Epithelial cell of proximal tubule (primary cell): ENCODE data around the gene SH3RF3. TPM values are rescaled to one million over a fixed set of nuclear protein-coding genes. Genes with fewer than 3 reads are reported as not detected.

Source experiments
- DNase-seq: peaks from one replicate; pipeline ENCODE4 v3.0.0-alpha.2; 2011; ENCODE audit warnings: low read depth
- H3K4me3 ChIP-seq: 2 replicates; pipeline ENCODE4 v1.5.1; 2011; ENCODE audit warnings: low read depth, mild to moderate bottlenecking, low read length
- CTCF ChIP-seq: conservative IDR thresholded peaks from 2 replicates; pipeline ENCODE4 v1.5.1; 2012; ENCODE audit warnings: low read depth, mild to moderate bottlenecking, low read length
- total RNA-seq: library from RNA; depleted of rRNA; stranded (reverse); fragments of >200 nt; gene quantifications from 2 replicates; pipeline ENCODE4 v1.2.3, GENCODE V29; 2015

SH3RF3 gene
- total RNA-seq, 1 donor from 2014 or later = 1.7 TPM

GRCh38 chr2:109324861-109325260, 195.9 kb downstream of the SH3RF3 start:
- no peak for DNase-seq
- no peak for TF ChIP-seq CTCF
- no peak overlapping the region for H3K4me3 ChIP-seq

GRCh38 chr2:109325570-109325969, 196.6 kb downstream of the SH3RF3 start:
- no peak for TF ChIP-seq CTCF
- H3K4me3 ChIP-seq = no peak overlapping the region
- no peak for DNase-seq

- TF ChIP-seq CTCF = no peak
- DNase-seq = no peak
- no peak overlapping the region for H3K4me3 ChIP-seq
These were observed 197.3 kb downstream of the SH3RF3 start for GRCh38 chr2:109326306-109326705.

- no peak for DNase-seq
- TF ChIP-seq CTCF = no peak
- H3K4me3 ChIP-seq = no peak overlapping the region
These were observed 201.1 kb downstream of the SH3RF3 start for GRCh38 chr2:109330056-109330455.

- TF ChIP-seq CTCF = no peak
- no peak for DNase-seq
- H3K4me3 ChIP-seq = no peak overlapping the region
These were observed 202.1 kb downstream of the SH3RF3 start for GRCh38 chr2:109331081-109331480.

GRCh38 chr2:109331896-109332848, 203.2 kb downstream of the SH3RF3 start:
- peak; percentile 20 for DNase-seq
- TF ChIP-seq CTCF = no peak
- no peak overlapping the region for H3K4me3 ChIP-seq

- DNase-seq = no peak
- no peak overlapping the region for H3K4me3 ChIP-seq
- no peak for TF ChIP-seq CTCF
These were observed 203.9 kb downstream of the SH3RF3 start for GRCh38 chr2:109332880-109333279.
